SK-N-SH treated with all-trans-retinoic acid at 6 μM for 48 hours (cell line): ENCODE data around the gene AGTPBP1.

Experiments used
- ATAC-seq: fragments of 200-7000 bp; cut with Tn5 transposase; 3 replicates; pipeline ENCODE4 v1.9.1; 2020; ENCODE audit warnings: mild to moderate bottlenecking, moderate library complexity
- ARNTL ChIP-seq: fragments of 450-650 bp; formaldehyde crosslinking; IDR thresholded peaks from 2 replicates; pipeline ENCODE4 v1.5.0; 2020; ENCODE audit warnings: low read depth, mild to moderate bottlenecking, moderate library complexity, borderline replicate concordance
- CSDC2 ChIP-seq: fragments of 250-450 bp; sonication (Bioruptor Pico); IDR thresholded peaks from 2 replicates; pipeline ENCODE4 v1.5.0; 2020; ENCODE audit warnings: mild to moderate bottlenecking, moderate library complexity
- CSRNP3 ChIP-seq: fragments of 250-450 bp; sonication (Bioruptor Pico); IDR thresholded peaks from 2 replicates; pipeline ENCODE4 v1.5.1; 2021; ENCODE audit warnings: mild to moderate bottlenecking, moderate library complexity
- ESRRG ChIP-seq: fragments of 250-450 bp; sonication (Bioruptor Pico); IDR thresholded peaks from 2 replicates; pipeline ENCODE4 v1.6.1; 2021; ENCODE audit warnings: mild to moderate bottlenecking
- GLIS3 ChIP-seq: fragments of 250-450 bp; sonication (Bioruptor Pico); IDR thresholded peaks from 2 replicates; pipeline ENCODE4 v1.5.0; 2020; ENCODE audit warnings: mild to moderate bottlenecking, moderate library complexity
- OSR1 ChIP-seq: fragments of 250-450 bp; sonication (Bioruptor Pico); IDR thresholded peaks from 2 replicates; pipeline ENCODE4 v1.8.0; 2022; ENCODE audit warnings: moderate library complexity, mild to moderate bottlenecking, inconsistent platforms
- PPARA ChIP-seq: fragments of 250-450 bp; sonication (Bioruptor Pico); IDR thresholded peaks from 2 replicates; pipeline ENCODE4 v1.5.0; 2020; ENCODE audit warnings: mild to moderate bottlenecking, borderline replicate concordance
- RARB ChIP-seq: fragments of 250-450 bp; sonication (Bioruptor Pico); IDR thresholded peaks from 2 replicates; pipeline ENCODE4 v1.8.0; 2021; ENCODE audit warnings: mild to moderate bottlenecking, moderate library complexity
- SNAI2 ChIP-seq: fragments of 250-450 bp; sonication (Bioruptor Pico); IDR thresholded peaks from 2 replicates; pipeline ENCODE4 v1.5.0; 2020; ENCODE audit warnings: mild to moderate bottlenecking, moderate library complexity
- TSHZ2 ChIP-seq: fragments of 250-450 bp; sonication (Bioruptor Pico); IDR thresholded peaks from 2 replicates; pipeline ENCODE4 v1.5.0; 2020; ENCODE audit warnings: mild to moderate bottlenecking, moderate library complexity
- ZC3H10 ChIP-seq: fragments of 250-450 bp; sonication (Bioruptor Pico); IDR thresholded peaks from 2 replicates; pipeline ENCODE4 v1.5.1; 2021; ENCODE audit warnings: mild to moderate bottlenecking, moderate library complexity
- ZFP3 ChIP-seq: fragments of 250-450 bp; sonication (Bioruptor Pico); IDR thresholded peaks from 2 replicates; pipeline ENCODE4 v1.5.0; 2020; ENCODE audit warnings: mild to moderate bottlenecking, moderate library complexity
- ZFP30 ChIP-seq: fragments of 450-650 bp; formaldehyde crosslinking; IDR thresholded peaks from 2 replicates; pipeline ENCODE4 v1.5.0; 2022; ENCODE audit warnings: mild to moderate bottlenecking, moderate library complexity
- TF ChIP-seq, protein P1 (sequence below): fragments of 250-450 bp; sonication (Bioruptor Pico); IDR thresholded peaks from 2 replicates; pipeline ENCODE4 v1.8.0; 2020; ENCODE audit warnings: mild to moderate bottlenecking, moderate library complexity, borderline replicate concordance

AGTPBP1 gene

GRCh38 chr9:85502815-85503655 lies 238.7 kb downstream of the AGTPBP1 start:
- no peak for ATAC-seq
- no peak for TF ChIP-seq ARNTL (CRISPR knock-in tag)
- TF ChIP-seq ZFP30 (CRISPR knock-in tag): no peak
- TF ChIP-seq CSRNP3 (CRISPR knock-in tag): no peak

GRCh38 chr9:85501882-85502281 lies 239.9 kb downstream of the AGTPBP1 start:
- no peak for ATAC-seq
- TF ChIP-seq ZC3H10 (CRISPR knock-in tag): no peak
- no peak for TF ChIP-seq GLIS3
- TF ChIP-seq CSDC2 (CRISPR knock-in tag): no peak
- no peak for TF ChIP-seq SNAI2 (CRISPR knock-in tag)
- no peak for TF ChIP-seq ESRRG (CRISPR knock-in tag)
- no peak for TF ChIP-seq RARB (CRISPR knock-in tag)
- no peak for TF ChIP-seq PPARA (CRISPR knock-in tag)
- TF ChIP-seq OSR1: no peak
- no peak for TF ChIP-seq TSHZ2 (CRISPR knock-in tag)
- no peak for TF ChIP-seq ZFP30 (CRISPR knock-in tag)
- TF ChIP-seq ZFP3 (CRISPR knock-in tag): no peak
- TF ChIP-seq, protein P1, sequence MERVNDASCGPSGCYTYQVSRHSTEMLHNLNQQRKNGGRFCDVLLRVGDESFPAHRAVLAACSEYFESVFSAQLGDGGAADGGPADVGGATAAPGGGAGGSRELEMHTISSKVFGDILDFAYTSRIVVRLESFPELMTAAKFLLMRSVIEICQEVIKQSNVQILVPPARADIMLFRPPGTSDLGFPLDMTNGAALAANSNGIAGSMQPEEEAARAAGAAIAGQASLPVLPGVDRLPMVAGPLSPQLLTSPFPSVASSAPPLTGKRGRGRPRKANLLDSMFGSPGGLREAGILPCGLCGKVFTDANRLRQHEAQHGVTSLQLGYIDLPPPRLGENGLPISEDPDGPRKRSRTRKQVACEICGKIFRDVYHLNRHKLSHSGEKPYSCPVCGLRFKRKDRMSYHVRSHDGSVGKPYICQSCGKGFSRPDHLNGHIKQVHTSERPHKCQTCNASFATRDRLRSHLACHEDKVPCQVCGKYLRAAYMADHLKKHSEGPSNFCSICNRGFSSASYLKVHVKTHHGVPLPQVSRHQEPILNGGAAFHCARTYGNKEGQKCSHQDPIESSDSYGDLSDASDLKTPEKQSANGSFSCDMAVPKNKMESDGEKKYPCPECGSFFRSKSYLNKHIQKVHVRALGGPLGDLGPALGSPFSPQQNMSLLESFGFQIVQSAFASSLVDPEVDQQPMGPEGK (CRISPR knock-in tag): no peak
- no peak for TF ChIP-seq ARNTL (CRISPR knock-in tag)

DNA sequence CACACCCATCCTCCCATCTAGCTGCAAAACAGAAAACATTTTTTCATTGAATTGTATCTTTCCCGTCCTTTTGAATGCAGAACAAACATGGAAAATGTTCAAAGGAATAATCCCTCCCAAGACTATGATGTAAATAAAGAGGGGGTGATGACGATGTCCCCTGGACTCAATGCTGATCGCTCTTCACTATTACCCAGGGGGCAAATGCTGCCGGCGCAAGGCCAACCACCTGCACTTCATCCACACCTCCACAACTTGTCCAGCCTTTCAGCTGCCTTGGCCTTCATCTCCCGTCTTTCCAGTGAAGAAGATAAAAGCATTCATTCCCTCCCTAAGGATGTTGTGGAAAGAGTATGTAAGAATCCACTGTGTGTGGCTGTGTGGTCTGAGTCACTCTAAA lies 240.3 kb downstream of the AGTPBP1 start:
- no peak for ATAC-seq

More for the DNA sequence above, 240.3 kb downstream of the AGTPBP1 start:
- TF ChIP-seq ZFP30 (CRISPR knock-in tag): no peak
- TF ChIP-seq, protein P1 (CRISPR knock-in tag): no peak
